Measurements from ENCODE around the gene HES6.

GRCh38 chr2:238256594-238257104 is 16.8 kb upstream of the HES6 start:
- TF ChIP-seq POLR2A (IDR thresholded peaks at IDR 0.05), result no peak
- TF ChIP-seq CTCF (IDR thresholded peaks at IDR 0.05), result peak; percentile 13 to 99 (median 86)

All from Peyer's patch (tissue), 4 donors.